Endothelial cell of hepatic sinusoid (primary cell): ENCODE data around the gene BICRAL.
"Not testable (repeated sequence)": the region's sequence is repeated elsewhere in the genome, so short reads cannot be mapped to it uniquely, and the experiment has no call there.

ENCODE experiments used
- in situ Hi-C: cut with HindIII; loops from 2 replicates; pipeline ENCODE4 v1.10.0; 2017; ENCODE audit warnings: low sequenced_read_pairs

The BICRAL gene

DNA sequence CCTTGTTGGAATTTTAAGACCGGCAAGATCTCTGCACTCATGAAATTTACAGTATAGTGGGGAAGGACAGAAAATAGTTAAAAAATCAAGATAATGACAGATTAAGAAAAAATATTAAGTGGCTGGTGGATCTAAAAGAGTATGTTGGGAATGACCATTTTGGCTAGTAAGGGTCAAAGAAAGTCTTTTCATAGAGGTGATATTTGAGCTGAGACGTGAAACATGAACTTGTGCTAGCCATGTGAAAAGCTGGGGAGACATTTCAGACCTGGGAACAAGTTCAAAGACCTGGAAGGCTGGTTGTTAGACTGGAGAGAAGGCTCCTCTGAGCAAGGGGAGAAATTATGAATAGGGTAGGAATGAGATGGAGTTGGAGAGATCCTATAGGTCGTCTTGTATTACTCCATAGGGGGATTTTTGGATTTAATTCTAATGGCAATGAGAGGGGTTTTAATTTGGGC, 4.7 kb downstream of the BICRAL start:
- in situ Hi-C loops = no loop called here

DNA sequence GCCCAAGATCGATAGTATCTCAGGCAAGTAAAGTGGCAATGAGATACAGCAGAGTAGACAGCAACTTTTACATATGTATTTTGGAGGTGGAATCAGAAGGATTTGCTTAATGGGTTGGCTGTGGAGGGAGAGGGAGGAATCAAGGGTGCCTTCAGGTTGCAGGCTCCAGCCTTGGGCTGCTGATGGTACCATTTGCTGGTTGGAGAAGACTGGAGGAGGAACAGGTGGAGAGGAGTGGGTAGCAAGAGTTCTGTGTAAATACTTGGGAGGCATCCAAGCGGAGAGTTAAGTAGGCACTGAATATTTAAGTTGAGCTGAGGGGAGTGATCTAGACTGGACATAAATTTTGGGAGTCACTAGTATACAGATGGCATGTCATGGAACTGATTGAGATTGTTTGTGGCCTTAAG, 5.2 kb downstream of the BICRAL start:
- in situ Hi-C loops = no loop called here

DNA sequence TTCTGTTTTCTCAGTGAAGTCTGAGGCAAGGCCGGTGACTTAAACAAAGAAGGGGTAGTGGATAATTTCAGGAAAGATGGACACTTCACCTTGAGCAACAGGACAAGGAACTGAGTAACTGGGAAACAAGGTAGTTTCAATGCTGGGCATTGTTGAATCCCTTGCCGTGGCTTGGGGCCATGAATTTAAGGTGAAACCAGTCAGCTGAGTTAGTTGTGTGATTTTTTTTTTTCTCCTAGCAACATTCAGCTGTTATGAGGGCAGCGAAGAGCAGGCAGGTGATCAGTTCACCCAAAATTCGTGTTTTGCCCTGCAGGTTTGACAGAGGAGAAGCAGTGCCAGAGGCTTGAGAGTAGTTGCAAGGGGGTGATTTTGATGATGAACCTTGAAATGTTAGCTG, 6.8 kb downstream of the BICRAL start:
- in situ Hi-C loops = no loop called here

DNA sequence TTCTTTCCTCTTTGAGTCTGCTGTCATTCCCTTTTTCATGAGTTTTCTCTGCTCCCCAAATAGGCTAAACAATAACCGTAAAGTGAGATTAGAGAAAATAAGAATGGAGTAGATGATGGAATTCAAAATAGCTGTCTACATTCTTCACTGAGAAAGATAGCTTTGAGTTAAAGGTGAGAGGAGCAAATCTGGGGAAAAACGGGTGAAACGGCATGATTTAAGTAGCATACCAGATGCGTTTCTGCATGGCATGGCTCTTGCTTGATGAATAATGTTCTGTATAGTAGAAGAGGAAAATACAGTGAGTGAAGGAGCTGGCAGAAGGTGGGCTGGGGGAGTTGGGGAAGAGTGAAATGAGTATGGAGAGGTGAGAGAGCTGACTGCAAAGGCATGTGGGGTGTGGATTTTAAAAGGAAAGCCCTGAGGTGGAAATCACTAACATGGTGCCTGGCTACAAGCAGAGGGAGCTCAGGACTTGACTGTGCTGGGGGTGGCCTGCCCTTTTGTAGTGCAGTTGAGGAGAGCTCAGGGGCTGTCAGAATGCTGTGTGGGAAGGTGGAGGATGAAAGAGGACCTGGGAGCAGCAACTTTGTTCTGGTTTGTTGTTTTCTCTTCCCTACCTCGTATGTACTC, 8.8 kb downstream of the BICRAL start:
- in situ Hi-C loops = no loop called here

DNA sequence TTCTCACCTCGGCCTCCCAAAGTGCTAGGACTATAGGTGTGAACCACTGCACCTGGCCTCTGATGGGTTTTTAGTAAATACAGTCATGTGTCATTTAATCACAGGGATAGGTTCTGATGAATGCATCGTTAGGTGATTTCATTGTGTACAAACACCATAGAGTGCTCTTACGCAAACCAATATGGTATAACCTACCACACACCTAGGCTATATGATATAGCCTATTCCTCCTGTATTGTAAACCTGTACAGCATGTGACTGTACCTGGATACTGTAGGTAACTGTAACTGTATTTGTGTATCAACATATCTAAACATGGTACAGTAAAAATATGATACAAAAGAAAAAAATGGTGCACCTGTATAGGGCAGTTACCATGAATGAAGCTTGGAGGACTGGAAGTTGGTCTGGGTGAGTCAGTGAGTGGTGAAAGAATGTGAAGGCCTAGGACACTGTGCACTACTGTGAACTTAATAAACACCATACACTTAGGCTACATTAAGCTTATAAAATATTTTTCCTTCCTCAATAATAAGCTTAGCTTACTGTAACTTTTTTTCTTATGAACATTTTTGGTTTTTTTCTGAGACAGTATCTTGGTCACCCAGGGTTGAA, 10.0 kb downstream of the BICRAL start:
- in situ Hi-C loops = no loop called here

DNA sequence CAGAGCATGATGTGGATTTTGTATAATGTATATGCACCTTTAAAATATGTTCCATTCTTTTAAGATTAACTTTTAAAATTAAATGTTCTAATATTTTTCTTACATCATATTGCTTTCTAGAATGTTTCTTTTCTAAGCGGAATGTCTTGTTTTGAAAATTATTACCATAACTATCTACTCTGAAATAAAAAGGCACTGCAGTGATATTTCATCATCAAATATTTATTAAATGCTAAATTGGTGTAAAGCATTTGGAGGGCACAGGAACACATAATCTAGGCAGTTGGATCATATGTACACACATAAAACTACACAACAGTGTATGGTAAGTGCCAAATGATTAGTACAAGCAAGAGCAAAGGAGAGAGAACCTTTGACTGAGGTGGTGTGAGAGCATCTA, 13.8 kb downstream of the BICRAL start:
- in situ Hi-C loops = no loop called here

DNA sequence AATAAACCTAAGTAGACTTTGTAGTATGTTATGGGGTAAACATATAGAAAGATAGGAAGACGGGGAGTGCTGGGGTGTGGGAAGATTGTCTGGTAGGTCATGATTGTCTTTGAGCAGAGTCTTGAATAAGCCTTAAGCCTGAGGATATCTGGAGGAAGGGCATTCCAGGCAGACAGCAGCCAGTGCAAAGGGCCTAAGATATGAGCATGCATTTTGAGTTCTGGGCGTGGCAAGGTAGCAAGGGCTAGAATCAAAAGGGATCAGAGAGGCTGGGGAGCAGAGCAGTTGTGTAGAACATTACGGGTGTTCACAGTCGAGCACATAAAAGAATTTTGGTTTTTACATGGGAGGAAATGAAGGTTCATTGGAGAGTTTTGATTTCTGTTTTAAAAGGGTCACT, 14.3 kb downstream of the BICRAL start:
- in situ Hi-C loops = no loop called here

DNA sequence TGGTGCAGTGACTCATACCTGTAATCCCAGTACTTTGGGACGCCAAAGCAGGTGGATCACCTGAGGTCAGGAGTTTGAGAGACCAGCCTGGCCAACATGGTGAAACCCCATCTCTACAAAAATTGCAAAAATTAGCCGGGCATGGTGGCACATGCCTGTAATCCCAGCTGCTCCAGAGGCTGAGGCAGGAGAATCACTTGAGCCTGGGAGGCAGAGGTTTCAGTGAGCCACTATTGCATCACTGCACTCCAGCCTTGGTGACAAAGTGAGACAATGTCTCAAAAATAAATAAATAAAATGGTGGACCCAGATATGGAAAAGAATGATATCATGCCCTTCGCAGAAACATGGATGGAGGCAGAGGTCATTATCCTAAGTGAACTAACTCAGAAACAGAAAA, 15.8 kb downstream of the BICRAL start:
- in situ Hi-C loops = not testable (repeated sequence)

DNA sequence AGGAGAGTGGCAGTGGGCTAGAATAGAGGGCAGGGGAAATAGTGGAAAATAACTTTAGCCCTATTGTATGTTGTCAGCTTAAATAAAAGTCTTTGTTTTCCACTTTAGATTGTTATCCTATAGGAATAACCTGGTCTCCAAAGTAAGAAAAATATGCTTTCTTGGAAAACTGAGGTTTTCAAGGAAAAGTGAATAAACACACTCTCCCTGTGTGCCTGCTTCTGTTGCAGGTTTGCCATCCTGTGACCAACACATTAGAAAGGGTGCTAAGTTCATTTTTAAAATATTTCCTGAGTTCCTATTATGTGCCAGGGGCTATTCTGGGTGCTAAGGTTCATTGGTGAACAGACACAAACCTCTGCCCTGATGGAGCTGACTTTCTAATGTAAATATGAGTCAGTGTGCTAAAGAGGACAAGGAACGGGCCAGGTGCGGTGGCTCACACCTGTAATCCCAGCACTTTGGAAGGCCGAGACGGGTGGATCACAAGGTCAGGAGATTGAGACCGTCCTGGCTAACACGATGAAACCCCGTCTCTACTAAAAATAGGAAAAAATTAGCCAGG, 23.5 kb downstream of the BICRAL start:
- in situ Hi-C loops = no loop called here

DNA sequence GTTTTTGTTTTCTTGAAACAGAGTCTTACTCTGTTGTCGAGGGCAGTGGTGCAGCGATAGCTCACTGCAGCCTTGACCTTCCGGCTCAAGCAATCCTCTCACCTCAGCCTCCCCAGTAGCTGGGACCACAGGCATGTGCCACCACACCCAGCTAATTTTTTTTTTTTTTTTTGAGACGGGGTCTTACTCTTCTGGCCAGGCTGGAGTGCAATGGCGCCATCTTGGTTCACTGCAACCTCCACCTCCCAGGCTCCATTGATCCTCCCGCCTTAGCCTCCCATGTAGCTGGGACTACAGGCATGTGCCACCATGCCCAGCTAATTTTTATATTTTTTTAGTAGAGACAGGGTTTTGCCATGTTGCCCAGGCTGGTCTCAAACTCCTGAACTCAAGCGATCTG, 24.5 kb downstream of the BICRAL start:
- in situ Hi-C loops = not testable (repeated sequence)

DNA sequence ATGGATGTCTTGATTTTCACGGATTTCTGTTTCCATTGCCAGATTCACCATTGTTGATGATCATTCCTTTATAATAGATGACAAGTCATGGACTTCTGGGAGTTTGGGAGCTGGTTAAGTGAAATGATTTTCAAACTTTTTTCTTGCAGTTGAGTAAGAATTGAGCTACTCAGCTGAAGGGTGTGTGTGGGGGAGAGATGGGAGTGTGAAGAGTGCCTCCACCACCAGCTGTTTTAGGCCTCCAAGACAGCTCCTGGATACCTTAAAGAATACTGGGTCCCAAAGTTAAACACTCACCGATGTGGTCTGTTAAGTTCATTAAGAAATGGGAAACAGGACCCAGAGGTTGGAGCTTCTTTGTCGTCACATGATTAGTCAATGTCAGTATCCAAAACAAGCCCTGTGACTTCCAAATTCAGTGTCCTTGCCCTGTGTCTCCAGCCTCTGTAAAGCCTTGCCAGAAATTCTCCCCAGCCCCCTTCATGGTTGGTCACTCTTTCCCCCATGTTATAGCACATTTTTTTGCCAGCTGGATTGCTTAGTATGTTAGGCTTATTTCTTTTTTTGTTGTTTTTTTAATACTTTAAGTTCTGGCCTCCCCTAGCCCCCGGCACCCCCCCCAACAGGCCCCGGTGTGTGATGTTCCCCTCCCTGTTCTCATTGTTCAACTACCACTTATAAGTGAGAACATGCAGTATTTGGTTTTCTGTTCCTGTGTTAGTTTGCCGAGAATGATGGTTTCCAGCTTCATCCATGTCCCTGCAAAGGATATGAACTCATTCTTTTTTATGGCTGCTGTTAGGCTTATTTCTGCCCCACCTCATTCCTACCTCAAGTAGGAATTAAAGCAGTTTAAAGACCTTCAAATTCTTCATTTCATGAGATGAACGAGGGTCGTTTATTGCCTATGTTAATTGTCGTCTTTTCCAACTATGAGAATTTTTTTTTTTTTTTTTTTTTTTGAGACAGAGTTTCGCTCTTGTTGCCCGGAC, 26.9 kb downstream of the BICRAL start:
- in situ Hi-C loops = no loop called here

DNA sequence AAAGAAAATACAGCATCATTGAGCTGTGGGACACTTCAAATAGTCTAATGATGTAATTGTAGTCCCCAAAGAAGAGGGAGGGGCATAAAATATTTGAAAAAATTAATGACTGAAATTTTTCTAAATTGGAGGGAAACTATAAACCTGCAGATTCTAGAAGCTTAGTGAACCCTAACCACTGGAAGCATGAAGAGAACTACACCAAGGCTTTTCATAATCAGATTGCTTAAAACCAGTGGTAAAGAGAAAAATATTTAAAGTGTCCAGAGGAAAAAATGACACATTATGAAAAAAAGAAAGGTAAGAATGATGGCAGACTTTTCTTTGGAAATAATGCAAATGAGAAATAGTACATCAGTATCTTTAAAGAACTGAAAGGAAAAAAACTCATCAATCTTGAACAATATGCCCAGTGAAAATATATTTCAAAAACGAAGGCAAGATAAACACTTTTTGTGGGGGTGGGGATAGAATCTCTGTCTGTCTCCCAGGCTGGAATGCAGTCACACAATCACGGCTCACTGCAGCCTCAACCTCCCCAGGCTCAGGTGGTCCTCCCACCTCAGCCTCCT, 31.3 kb downstream of the BICRAL start:
- in situ Hi-C loops = loop anchor here (5.0 kb wide), 1 partner anchor 39 kb away; no protein-coding TSS in a partner anchor

DNA sequence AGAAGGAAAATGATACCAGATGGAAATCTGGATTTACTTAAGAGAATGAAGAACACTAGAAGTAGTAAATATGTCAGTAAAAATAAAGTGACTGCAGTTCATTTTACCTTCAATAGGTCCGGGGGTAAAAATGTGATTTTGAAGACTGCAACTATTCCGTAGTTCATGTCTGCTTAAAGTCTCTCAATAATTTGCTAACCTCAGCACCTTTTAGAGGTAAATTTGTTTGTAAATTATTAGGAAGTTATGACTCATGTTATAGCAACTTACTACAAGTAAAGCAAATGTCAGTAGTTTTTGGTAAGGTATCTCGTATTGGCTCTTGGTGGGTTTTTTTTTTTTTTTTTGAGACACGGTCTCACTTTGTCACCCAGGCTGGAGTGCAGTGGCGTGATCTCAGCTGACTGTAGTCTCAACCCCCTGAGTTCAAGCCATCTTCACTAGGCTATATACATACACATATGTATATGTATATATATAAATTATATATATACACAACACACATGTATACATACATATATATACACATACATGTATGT, 32.1 kb downstream of the BICRAL start:
- in situ Hi-C loops = loop anchor here (5.0 kb wide), 1 partner anchor 38 kb away; no protein-coding TSS in a partner anchor

DNA sequence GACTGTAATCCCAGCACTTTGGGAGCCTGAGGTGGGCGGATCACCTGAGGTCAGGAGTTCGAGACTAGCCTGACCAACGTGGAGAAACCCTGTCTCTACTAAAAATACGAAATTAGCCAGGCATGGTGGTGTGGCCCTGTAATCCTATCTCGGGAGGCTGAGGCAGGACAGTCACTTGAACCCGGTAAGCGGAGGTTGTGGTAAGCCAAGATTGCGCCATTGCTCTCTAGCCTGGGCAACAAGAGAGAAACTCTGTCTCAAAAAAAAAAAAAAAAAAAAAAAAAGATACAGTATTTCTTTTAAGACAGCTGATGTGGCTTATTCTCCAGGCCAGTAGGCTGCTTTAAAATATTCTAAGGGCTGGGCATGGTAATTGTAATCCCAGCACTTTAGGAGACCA, 33.9 kb downstream of the BICRAL start:
- in situ Hi-C loops = not testable (repeated sequence)

DNA sequence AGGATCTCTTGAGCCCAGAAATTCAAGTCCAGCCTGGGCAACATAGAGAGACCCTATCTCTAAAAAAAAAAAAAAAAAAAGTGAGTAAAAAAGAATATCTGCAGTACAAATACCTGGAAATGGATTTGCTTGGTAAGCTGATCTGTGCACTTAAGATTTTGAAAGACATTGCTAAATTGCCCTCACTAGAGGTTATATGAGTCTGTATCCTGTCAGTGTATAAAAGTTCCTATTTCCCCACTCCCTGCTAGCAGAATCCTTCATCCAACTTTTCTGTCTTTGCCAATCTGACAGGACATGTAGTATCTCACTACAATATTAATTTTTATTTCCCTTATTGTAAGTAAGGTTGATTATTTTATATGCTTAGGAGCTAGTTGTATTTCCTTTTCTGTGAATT, 36.1 kb downstream of the BICRAL start:
- in situ Hi-C loops = no loop called here

DNA sequence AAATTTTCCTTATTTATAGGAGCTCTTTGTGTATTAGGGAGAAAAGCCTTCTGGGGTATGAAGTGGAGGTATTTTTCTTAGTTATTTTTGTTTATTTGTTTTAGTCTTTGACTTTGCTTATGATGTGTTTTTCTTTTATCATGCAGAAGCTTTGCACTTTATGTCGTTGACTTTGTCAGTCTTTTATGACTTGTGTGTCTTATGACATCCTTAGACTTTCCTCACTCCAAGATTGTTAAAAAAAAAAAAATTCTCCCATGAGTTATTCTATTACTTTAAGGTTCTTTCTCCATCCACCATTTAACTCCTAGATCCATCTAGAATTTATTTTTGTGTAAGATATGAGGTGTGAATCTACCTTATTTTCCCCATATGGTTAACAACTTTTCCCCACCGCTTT, 36.6 kb downstream of the BICRAL start:
- in situ Hi-C loops = no loop called here

DNA sequence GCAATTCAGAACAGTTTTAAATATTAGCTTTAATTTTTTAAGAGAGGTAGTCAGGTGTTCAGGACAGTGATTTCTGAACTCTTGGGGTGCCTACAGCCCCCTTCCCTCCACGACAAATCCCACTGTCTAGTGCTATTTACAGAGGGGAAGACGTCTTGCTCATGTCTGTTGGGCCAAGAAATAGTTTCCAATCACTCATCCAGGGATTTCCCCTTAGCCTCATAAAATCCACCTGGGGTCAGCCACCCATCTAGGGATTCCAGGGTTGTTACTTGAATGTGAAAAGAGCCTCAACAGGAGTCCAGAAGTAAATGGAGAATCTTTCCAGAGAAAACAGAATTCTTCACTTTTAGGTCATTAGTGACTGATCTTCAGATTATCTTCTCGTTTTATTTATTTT, 37.0 kb downstream of the BICRAL start:
- in situ Hi-C loops = no loop called here

DNA sequence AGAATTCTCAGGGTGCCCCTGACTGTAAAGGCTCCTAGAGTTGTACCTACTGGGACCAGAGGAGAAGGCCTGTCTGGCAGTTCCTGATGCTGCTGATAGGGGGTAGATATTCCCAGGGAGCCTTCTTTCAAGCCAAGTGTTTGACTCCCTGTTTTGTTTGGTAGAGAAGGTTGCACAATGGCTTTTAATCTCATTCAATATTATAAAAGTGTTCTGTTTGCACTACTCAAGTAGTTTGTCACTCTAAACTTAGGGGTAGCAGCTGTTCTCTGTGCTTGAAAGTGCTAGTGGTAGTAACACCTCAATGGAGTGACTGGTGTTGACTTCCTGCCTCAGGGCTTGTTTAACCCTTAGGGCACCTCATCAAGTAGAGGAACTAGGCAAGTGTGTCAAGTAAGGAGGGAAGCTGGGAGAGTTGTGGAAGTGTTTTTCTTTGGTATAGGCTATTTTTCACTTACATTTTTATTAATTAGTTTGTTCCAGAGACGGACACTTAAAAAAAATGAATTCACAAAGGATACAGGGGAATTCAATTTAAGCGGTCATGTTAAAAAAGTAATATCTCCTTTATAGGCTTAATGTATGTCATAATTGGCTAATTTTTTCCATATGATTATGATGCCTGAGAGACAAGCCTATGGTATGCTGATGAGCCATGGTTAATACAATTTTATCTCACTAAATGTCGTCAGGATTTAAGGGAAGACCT, 38.1 kb downstream of the BICRAL start:
- in situ Hi-C loops = no loop called here

DNA sequence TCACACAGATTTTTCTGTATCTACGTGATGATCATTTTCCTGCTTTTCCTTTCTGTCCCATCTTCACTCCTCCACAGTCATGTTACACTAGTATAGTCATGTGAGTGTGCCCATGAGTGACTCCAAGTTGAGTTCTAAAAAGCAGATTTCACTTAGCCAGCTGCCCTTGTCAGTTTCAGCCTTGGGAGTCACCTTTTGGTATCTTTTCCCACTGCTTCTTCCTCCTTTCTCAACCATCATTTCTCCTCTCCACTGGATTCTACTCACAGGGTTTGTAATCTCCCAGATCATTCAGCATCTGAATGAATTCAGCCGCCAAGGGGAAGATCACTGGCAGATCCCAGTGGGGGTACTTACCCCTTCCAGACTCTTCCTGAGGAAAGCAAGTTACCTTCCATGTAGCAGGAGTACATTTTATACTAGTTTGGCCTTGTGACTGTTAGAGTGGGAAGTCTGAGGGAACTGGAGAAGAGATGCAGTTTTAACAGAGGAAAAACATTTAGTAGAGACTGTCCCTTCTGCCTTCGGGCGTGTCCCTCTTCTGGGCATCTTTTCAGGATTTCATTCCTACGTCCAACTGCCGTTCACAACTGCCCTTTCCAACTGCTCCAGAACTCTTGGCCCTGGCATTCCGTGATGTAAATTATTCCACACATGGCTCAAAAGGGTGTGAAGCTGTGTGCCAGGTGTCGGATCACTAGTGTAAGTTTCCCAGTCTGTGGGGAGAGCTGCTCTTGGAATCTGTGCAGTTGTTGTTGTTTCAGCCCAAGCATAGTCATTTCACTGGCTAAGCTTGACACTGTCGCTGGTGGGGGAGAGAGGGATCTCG, 38.9 kb downstream of the BICRAL start:
- in situ Hi-C loops = no loop called here
